HEK293 (cell line): ENCODE results near the gene DCTN1.

ENCODE experiments used
- AEBP2 ChIP-seq: fragments of 450-650 bp; formaldehyde crosslinking; IDR thresholded peaks from 2 replicates; pipeline ENCODE4 v1.5.1; 2016; ENCODE audit warnings: missing biosample characterization, missing genetic modification characterization, borderline replicate concordance
- BCL11B ChIP-seq: fragments of 450-650 bp; formaldehyde crosslinking; IDR thresholded peaks from 2 replicates; pipeline ENCODE4 v1.5.1; 2016; ENCODE audit warnings: low read depth, missing biosample characterization, missing genetic modification characterization
- BCL6B ChIP-seq: fragments of 450-650 bp; formaldehyde crosslinking; IDR thresholded peaks from 2 replicates; pipeline ENCODE4 v1.5.1; 2017; ENCODE audit warnings: missing biosample characterization, missing genetic modification characterization
- KLF7 ChIP-seq: fragments of 450-650 bp; formaldehyde crosslinking; IDR thresholded peaks from 2 replicates; pipeline ENCODE4 v1.5.1; 2016; ENCODE audit warnings: missing biosample characterization, missing genetic modification characterization, borderline replicate concordance
- MEIS1 ChIP-seq: sonication (generic); formaldehyde crosslinking; IDR thresholded peaks from 2 replicates; pipeline ENCODE4 v1.8.1; 2022; ENCODE audit warnings: missing genetic modification reagents, mild to moderate bottlenecking, borderline replicate concordance
- PRDM1 ChIP-seq: fragments of 450-650 bp; formaldehyde crosslinking; IDR thresholded peaks from 2 replicates; pipeline ENCODE4; 2016; ENCODE audit warnings: missing biosample characterization, missing genetic modification characterization
- REST ChIP-seq: fragments of 450-650 bp; formaldehyde crosslinking; IDR thresholded peaks from 2 replicates; pipeline ENCODE4 v1.5.1; 2016; ENCODE audit warnings: missing biosample characterization, missing genetic modification characterization
- SALL2 ChIP-seq: fragments of 450-650 bp; formaldehyde crosslinking; IDR thresholded peaks from 2 replicates; pipeline ENCODE4 v1.5.0; 2017; ENCODE audit warnings: missing biosample characterization, mild to moderate bottlenecking, missing genetic modification characterization, borderline replicate concordance
- SCRT2 ChIP-seq: fragments of 450-650 bp; formaldehyde crosslinking; IDR thresholded peaks from 2 replicates; pipeline ENCODE4 v1.5.1; 2016; ENCODE audit warnings: missing biosample characterization, missing genetic modification characterization
- TSHZ1 ChIP-seq: fragments of 450-650 bp; formaldehyde crosslinking; IDR thresholded peaks from 2 replicates; pipeline ENCODE4 v1.5.1; 2016; ENCODE audit warnings: missing biosample characterization, missing genetic modification characterization, borderline replicate concordance
- YY1 ChIP-seq: fragments of 450-650 bp; formaldehyde crosslinking; IDR thresholded peaks from 2 replicates; pipeline ENCODE4 v1.5.1; 2018; ENCODE audit warnings: missing biosample characterization, missing genetic modification characterization
- ZBTB48 ChIP-seq: fragments of 450-650 bp; formaldehyde crosslinking; IDR thresholded peaks from 2 replicates; pipeline ENCODE4 v1.5.1; 2016; ENCODE audit warnings: missing biosample characterization, missing genetic modification characterization
- ZIC2 ChIP-seq: fragments of 450-650 bp; formaldehyde crosslinking; IDR thresholded peaks from 2 replicates; pipeline ENCODE4 v1.5.1; 2016; ENCODE audit warnings: missing biosample characterization, missing genetic modification characterization
- ZNF114 ChIP-seq: fragments of 450-650 bp; formaldehyde crosslinking; IDR thresholded peaks from 2 replicates; pipeline ENCODE4 v1.5.0; 2017; ENCODE audit warnings: missing biosample characterization, missing genetic modification characterization
- ZNF133 ChIP-seq: fragments of 450-650 bp; formaldehyde crosslinking; IDR thresholded peaks from 2 replicates; pipeline ENCODE4 v1.5.1; 2016; ENCODE audit warnings: missing biosample characterization, missing genetic modification characterization
- ZNF239 ChIP-seq: fragments of 450-650 bp; formaldehyde crosslinking; IDR thresholded peaks from 2 replicates; pipeline ENCODE4 v1.5.1; 2016; ENCODE audit warnings: missing biosample characterization, missing genetic modification characterization
- ZNF266 ChIP-seq: fragments of 450-650 bp; formaldehyde crosslinking; IDR thresholded peaks from 2 replicates; pipeline ENCODE4 v1.5.1; 2016; ENCODE audit warnings: missing biosample characterization, missing genetic modification characterization, low read depth
- ZNF324 ChIP-seq: fragments of 450-650 bp; formaldehyde crosslinking; IDR thresholded peaks from 2 replicates; pipeline ENCODE4 v1.5.1; 2016; ENCODE audit warnings: missing biosample characterization, missing genetic modification characterization
- ZNF48 ChIP-seq: fragments of 450-650 bp; formaldehyde crosslinking; IDR thresholded peaks from 2 replicates; pipeline ENCODE4 v1.5.1; 2016; ENCODE audit warnings: missing biosample characterization, missing genetic modification characterization
- ZNF571 ChIP-seq: fragments of 450-650 bp; formaldehyde crosslinking; IDR thresholded peaks from 2 replicates; pipeline ENCODE4 v1.5.0; 2017; ENCODE audit warnings: missing biosample characterization, missing genetic modification characterization
- ZNF610 ChIP-seq: fragments of 450-650 bp; formaldehyde crosslinking; IDR thresholded peaks from 2 replicates; pipeline ENCODE4 v1.5.1; 2016; ENCODE audit warnings: missing biosample characterization, missing genetic modification characterization, borderline replicate concordance
- ZNF645 ChIP-seq: fragments of 450-650 bp; formaldehyde crosslinking; IDR thresholded peaks from 2 replicates; pipeline ENCODE4; 2016; ENCODE audit warnings: missing biosample characterization, missing genetic modification characterization
- ZNF660 ChIP-seq: fragments of 450-650 bp; IDR thresholded peaks from 2 replicates; pipeline ENCODE4 v1.5.1; 2018; ENCODE audit warnings: missing biosample characterization, mild to moderate bottlenecking, missing genetic modification characterization
- ZNF768 ChIP-seq: fragments of 450-650 bp; formaldehyde crosslinking; IDR thresholded peaks from 2 replicates; pipeline ENCODE4 v1.5.1; 2018; ENCODE audit warnings: missing biosample characterization, mild to moderate bottlenecking, missing genetic modification characterization
- ZNF791 ChIP-seq: fragments of 450-650 bp; formaldehyde crosslinking; IDR thresholded peaks from 2 replicates; pipeline ENCODE4 v1.5.1; 2016; ENCODE audit warnings: missing biosample characterization, missing genetic modification characterization
- ZNF792 ChIP-seq: fragments of 450-650 bp; formaldehyde crosslinking; IDR thresholded peaks from 2 replicates; pipeline ENCODE4 v1.5.1; 2016; ENCODE audit warnings: missing biosample characterization, missing genetic modification characterization
- ZSCAN30 ChIP-seq: fragments of 450-650 bp; IDR thresholded peaks from 2 replicates; pipeline ENCODE4 v1.5.1; 2018; ENCODE audit warnings: missing biosample characterization, mild to moderate bottlenecking, missing genetic modification characterization, moderate library complexity
- ZSCAN4 ChIP-seq: fragments of 450-650 bp; formaldehyde crosslinking; IDR thresholded peaks from 2 replicates; pipeline ENCODE4 v1.5.1; 2017; ENCODE audit warnings: missing biosample characterization, missing genetic modification characterization

DCTN1 gene

GRCh38 chr2:74391580-74392448 lies 11.7 kb upstream of the DCTN1 start (continued):
- TF ChIP-seq ZNF768, result no peak
- TF ChIP-seq ZIC2 (tag by site-specific recombination), result no peak
- TF ChIP-seq ZSCAN4 (tag by site-specific recombination), result no peak
- 0 out of 2 replicates have a peak, but pooled peaks have one; percentile 37 for TF ChIP-seq ZNF660
- TF ChIP-seq ZSCAN30, result no peak
- TF ChIP-seq ZNF266 (tag by site-specific recombination), result no peak
- no peak for TF ChIP-seq ZNF792 (tag by site-specific recombination)
- no peak for TF ChIP-seq ZNF571
- no peak for TF ChIP-seq ZNF791 (tag by site-specific recombination)
- peak; percentile 58; the same call in 1 of the 2 replicates for TF ChIP-seq KLF7
- no peak for TF ChIP-seq TSHZ1 (tag by site-specific recombination)
- TF ChIP-seq MEIS1 (CRISPR knock-in tag), result no peak
- no peak for TF ChIP-seq BCL11B
- no peak for TF ChIP-seq REST (tag by site-specific recombination)
- no peak for TF ChIP-seq ZNF610 (tag by site-specific recombination)
- no peak for TF ChIP-seq SALL2 (tag by site-specific recombination)
- no peak for TF ChIP-seq AEBP2
- TF ChIP-seq BCL6B (tag by site-specific recombination), result no peak
- TF ChIP-seq SCRT2, result peak; percentile 66; the same call in 1 of the 2 replicates
- no peak for TF ChIP-seq ZNF48
- TF ChIP-seq PRDM1 (tag by site-specific recombination), result no peak
- no peak for TF ChIP-seq ZNF645 (tag by site-specific recombination)
- TF ChIP-seq ZNF114 (tag by site-specific recombination), result no peak
- TF ChIP-seq ZNF133, result no peak
- peak; percentile 56; the same call in 1 of the 2 replicates for TF ChIP-seq ZNF324 (tag by site-specific recombination)
- TF ChIP-seq ZBTB48, result no peak
- 0 out of 2 replicates have a peak, but pooled peaks have one; percentile 24 for TF ChIP-seq YY1 (tag by site-specific recombination)
- TF ChIP-seq ZNF239 (tag by site-specific recombination), result no peak
